Endothelial cell of umbilical vein (primary cell): ENCODE data around the gene ADM5. TPM values are rescaled to one million over a fixed set of nuclear protein-coding genes. Genes with fewer than 3 reads are reported as not detected.

Source experiments
- BruUV-seq: library from RNA; stranded (reverse); fragments of 400-500 nt; replicated peaks from 2 replicates; lab custom pipeline; 2021; lab: Mats Ljungman, UMichigan
- CTCF ChIA-PET: fragments of 300-600, 350-600 bp; sonication (Branson Sonifier 250); formaldehyde crosslinking; loops from one replicate; lab custom pipeline; 2021; ENCODE audit warnings: antibody characterized with exemption, inconsistent platforms; lab: Charles Lee
- POLR2A ChIA-PET: fragments of 300-600, 350-600 bp; sonication (Branson Sonifier 250); formaldehyde crosslinking; loops from one replicate; lab custom pipeline; 2021; ENCODE audit warnings: antibody characterized with exemption, inconsistent platforms; lab: Charles Lee
- DNase-seq: peaks from one replicate; pipeline ENCODE4 v3.0.0-alpha.2; 2011; ENCODE audit warnings: low read depth, low spot score
- FAIRE-seq: peaks from 2 replicates; lab custom pipeline; 2011; peaks lifted over from hg19 to GRCh38; lab: Jason Lieb, UNC
- H2AFZ ChIP-seq: 2 replicates; pipeline ENCODE4 v1.6.0; 2012; ENCODE audit warnings: low read depth, low read length, control low read depth, inconsistent platforms
- H3K27ac ChIP-seq: 2 replicates; pipeline ENCODE4 v1.5.1; 2011; ENCODE audit warnings: low read depth, mild to moderate bottlenecking, control low read depth, low read length, moderate library complexity; ENCODE audit not compliant: insufficient read depth
- H3K27me3 ChIP-seq, 2 experiments: 2 replicates each; pipeline versions ENCODE4 v1.6.0 to v1.6.1; 2011; ENCODE audit warnings: low read length in 2 of 2, mixed read lengths in 1 of 2; ENCODE audit not compliant: control insufficient read depth in 2 of 2, insufficient read depth in 2 of 2
- H3K36me3 ChIP-seq, 2 experiments: 2 replicates in 1 of 2; 3 replicates in 1 of 2; pipeline ENCODE4 v1.5.1; 2011; ENCODE audit warnings: low read length in 2 of 2, mild to moderate bottlenecking in 1 of 2, moderate library complexity in 1 of 2; ENCODE audit not compliant: control insufficient read depth in 2 of 2, insufficient read depth in 2 of 2; ENCODE audit errors: extremely low read depth in 1 of 2
- H3K4me1 ChIP-seq: 3 replicates; pipeline ENCODE4 v1.5.1; 2011; ENCODE audit warnings: mild to moderate bottlenecking, low read length; ENCODE audit not compliant: control insufficient read depth, insufficient read depth; ENCODE audit errors: extremely low read depth
- H3K4me2 ChIP-seq: 2 replicates; pipeline ENCODE4 v1.6.1; 2011; ENCODE audit warnings: low read length, control low read depth, mixed read lengths; ENCODE audit not compliant: insufficient read depth
- H3K4me3 ChIP-seq, 3 experiments: fragments of 200-600 bp in 1 of 3; sonication (generic), shearing (Covaris generic) in 1 of 3; replicated peaks in 1 of 3; 2 replicates each; pipeline ENCODE4 v1.5.1; 2011 to 2016; ENCODE audit warnings: control low read depth in 3 of 3, low read length in 3 of 3, mild to moderate bottlenecking in 2 of 3, inconsistent platforms in 1 of 3, low read depth in 1 of 3, moderate library complexity in 1 of 3; ENCODE audit not compliant: insufficient read depth in 1 of 3
- H3K79me2 ChIP-seq: 2 replicates; pipeline ENCODE4 v1.6.0; 2012; ENCODE audit warnings: low read length, inconsistent platforms; ENCODE audit not compliant: control insufficient read depth, insufficient read depth
- H3K9ac ChIP-seq: replicated peaks from 2 replicates; pipeline ENCODE3; 2011; ENCODE audit warnings: low read length, control low read depth; ENCODE audit not compliant: insufficient read depth; ENCODE audit errors: extremely low read depth
- H3K9me1 ChIP-seq: replicated peaks from 3 replicates; pipeline ENCODE4 v1.6.0; 2011; ENCODE audit warnings: mild to moderate bottlenecking, low read length; ENCODE audit not compliant: control insufficient read depth, insufficient read depth; ENCODE audit errors: extremely low read depth
- H3K9me3 ChIP-seq: replicated peaks from 2 replicates; pipeline ENCODE4 v1.5.1; 2012; ENCODE audit warnings: low read length, inconsistent platforms; ENCODE audit not compliant: control insufficient read depth, insufficient read depth
- H4K20me1 ChIP-seq: replicated peaks from 2 replicates; pipeline ENCODE3; 2011; ENCODE audit warnings: mild to moderate bottlenecking, low read length; ENCODE audit not compliant: control insufficient read depth, insufficient read depth; ENCODE audit errors: extremely low read depth
- EZH2 ChIP-seq: IDR thresholded peaks from 2 replicates; pipeline ENCODE4 v1.6.1; 2012; ENCODE audit warnings: borderline replicate concordance, low read depth, mild to moderate bottlenecking, moderate library complexity, low read length, inconsistent platforms; ENCODE audit not compliant: severe bottlenecking
- FOS ChIP-seq: IDR thresholded peaks from 2 replicates; pipeline ENCODE4 v1.6.1; 2011; ENCODE audit warnings: mild to moderate bottlenecking, low read length, moderate library complexity, borderline replicate concordance; ENCODE audit not compliant: insufficient read depth
- GATA2 ChIP-seq: IDR thresholded peaks from 2 replicates; pipeline ENCODE4 v1.7.0; 2011; ENCODE audit warnings: low read depth, mild to moderate bottlenecking, moderate library complexity, mixed read lengths, low read length; ENCODE audit not compliant: insufficient read length, insufficient read depth
- JUN ChIP-seq: IDR thresholded peaks from 2 replicates; pipeline ENCODE4 v1.6.1; 2011; ENCODE audit warnings: borderline replicate concordance, low read depth; ENCODE audit not compliant: insufficient read length, insufficient read depth
- MYC ChIP-seq: IDR thresholded peaks from one replicate; pipeline ENCODE4 v1.6.1; 2011; ENCODE audit warnings: mild to moderate bottlenecking, low read depth, low read length
- POLR2A ChIP-seq: IDR thresholded peaks from 2 replicates; pipeline ENCODE4 v1.6.1; 2012; ENCODE audit warnings: low read depth, mild to moderate bottlenecking, control low read depth, low read length
- POLR2AphosphoS5 ChIP-seq: IDR thresholded peaks from 2 replicates; pipeline ENCODE4 v1.6.1; 2012; ENCODE audit warnings: low read depth, mild to moderate bottlenecking, control low read depth, low read length, moderate library complexity; ENCODE audit not compliant: insufficient read depth
- dilution Hi-C: fragments of 300-500 bp; cut with MboI; formaldehyde crosslinking; loops from one replicate; pipeline ENCODE4 v1.15.0; 2019; ENCODE audit warnings: low sequenced_read_pairs; ENCODE audit not compliant: extremely low pct_ligation_motif_present
- intact Hi-C: fragments of 100-400 bp; cut with micrococcal nuclease; formaldehyde crosslinking; loops from one replicate; pipeline ENCODE4 v1.10.0; 2022
- polyA plus RNA-seq, 4 experiments: library from polyadenylated mRNA; depleted of rRNA in 3 of 4; stranded (reverse) in 3 of 4; unstranded in 1 of 4; fragments of >200 nt; gene quantifications; 2 replicates each; pipeline versions ENCODE4 v1.2.1 to v1.2.3, GENCODE V29; 2011 to 2012; ENCODE audit warnings: missing spikeins in 1 of 4
- total RNA-seq: library from RNA; stranded (reverse); gene quantifications from 2 replicates; pipeline ENCODE4 v1.2.3, GENCODE V29; 2021
- TF ChIP-seq, protein P1 (sequence below): IDR thresholded peaks from 2 replicates; pipeline ENCODE4 v1.6.1; 2011; ENCODE audit not compliant: insufficient read depth, insufficient read length
- TF ChIP-seq, protein P2 (sequence below), 2 donors: IDR thresholded peaks; 1 replicate in 1 of 2; 2 replicates in 1 of 2; pipeline ENCODE4 v1.5.1; 2011; ENCODE audit warnings: low read length in 2 of 2, mild to moderate bottlenecking in 2 of 2, moderate library complexity in 2 of 2, control low read depth in 1 of 2, inconsistent platforms in 1 of 2, low read depth in 1 of 2; ENCODE audit not compliant: insufficient read depth in 1 of 2; ENCODE audit errors: extremely low read depth in 1 of 2

The ADM5 gene
- total and polyA plus RNA-seq, 2 donors (not counting 3 experiments of a cell fraction or from before 2014, with no cell fraction given) = 3.3 to 4.4 TPM

- Histone ChIP-seq H4K20me1 (no peaks in the 10 kb centered on the region), H3K27me3 (no peaks in the 10 kb centered on the region), H3K9me1 (no peaks in the 10 kb centered on the region), H3K79me2 (peaks cover 42% of the 10 kb centered on the region), H3K4me1 (peaks cover 25% of the 10 kb centered on the region), H3K4me2 (no peak overlapping the region), H3K4me3 (peak overlapping the region; percentile 69 to 97 (median 78)), H3K36me3 (peaks cover 1% of the 10 kb centered on the region in 2 experiments), H2AFZ (no peak overlapping the region), H3K9ac (peak overlapping the region; percentile 93), H3K27ac (peak overlapping the region; percentile 95), H3K9me3 (no peaks in the 10 kb centered on the region)
- CTCF ChIA-PET = interaction anchor here (0.7 to 3.2 kb wide), 13 partner anchors 9 to 203 kb away, joined by 3 to 15 read pairs (median 4); partner anchors contain the start of genes BCL2L12, FLT3LG, FUZ and IRF3
- no TSS peak for BruUV-seq
- FAIRE-seq = peak; percentile 100
- DNase-seq = peak; percentile 100
- POLR2A ChIA-PET = interaction anchor here (0.6 to 3.0 kb wide), 9 partner anchors 12 to 189 kb away, joined by 3 to 15 read pairs (median 5); partner anchors contain the start of genes AP2A1, BCL2L12, IRF3 and RRAS
- intact Hi-C loops = loop anchor here (1.0 to 5.0 kb wide), 5 partner anchors 12 to 190 kb away; partner anchors contain the start of genes BCL2L12, IRF3, PNKP and RRAS
- dilution Hi-C loops = no loop called here
- TF ChIP-seq POLR2A (no peak), POLR2AphosphoS5 (no peak), GATA2 (no peak), EZH2 (no peak), FOS (no peak), JUN (no peak), MYC (no peak)
- TF ChIP-seq, protein P1, sequence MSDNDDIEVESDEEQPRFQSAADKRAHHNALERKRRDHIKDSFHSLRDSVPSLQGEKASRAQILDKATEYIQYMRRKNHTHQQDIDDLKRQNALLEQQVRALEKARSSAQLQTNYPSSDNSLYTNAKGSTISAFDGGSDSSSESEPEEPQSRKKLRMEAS = no peak
- TF ChIP-seq, protein P2, sequence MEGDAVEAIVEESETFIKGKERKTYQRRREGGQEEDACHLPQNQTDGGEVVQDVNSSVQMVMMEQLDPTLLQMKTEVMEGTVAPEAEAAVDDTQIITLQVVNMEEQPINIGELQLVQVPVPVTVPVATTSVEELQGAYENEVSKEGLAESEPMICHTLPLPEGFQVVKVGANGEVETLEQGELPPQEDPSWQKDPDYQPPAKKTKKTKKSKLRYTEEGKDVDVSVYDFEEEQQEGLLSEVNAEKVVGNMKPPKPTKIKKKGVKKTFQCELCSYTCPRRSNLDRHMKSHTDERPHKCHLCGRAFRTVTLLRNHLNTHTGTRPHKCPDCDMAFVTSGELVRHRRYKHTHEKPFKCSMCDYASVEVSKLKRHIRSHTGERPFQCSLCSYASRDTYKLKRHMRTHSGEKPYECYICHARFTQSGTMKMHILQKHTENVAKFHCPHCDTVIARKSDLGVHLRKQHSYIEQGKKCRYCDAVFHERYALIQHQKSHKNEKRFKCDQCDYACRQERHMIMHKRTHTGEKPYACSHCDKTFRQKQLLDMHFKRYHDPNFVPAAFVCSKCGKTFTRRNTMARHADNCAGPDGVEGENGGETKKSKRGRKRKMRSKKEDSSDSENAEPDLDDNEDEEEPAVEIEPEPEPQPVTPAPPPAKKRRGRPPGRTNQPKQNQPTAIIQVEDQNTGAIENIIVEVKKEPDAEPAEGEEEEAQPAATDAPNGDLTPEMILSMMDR (IDR thresholded peaks at IDR 0.05; ENCODE audit: extremely low read depth in 1 of 2, insufficient read depth in 1 of 2, low read depth in 1 of 2, low read length in 2 of 2) = no peak
These were observed 12.6 kb upstream of the ADM5 start for GRCh38 chr19:49676784-49677230.
